ENCODE measurements around the gene SYNGR2.
A peak's percentile ranks its signal among the peaks of the same experiment; 100 is the strongest.
"Not testable (repeated sequence)": the region's sequence is repeated elsewhere in the genome, so short reads cannot be mapped to it uniquely, and the experiment has no call there.

Gene SYNGR2

GRCh38 chr17:78171591-78172248 is 3.3 kb downstream of the SYNGR2 start:
- not testable (repeated sequence) for DNase-seq (ENCODE audit: low read depth)

GRCh38 chr17:78172249-78173051 is 4.1 kb downstream of the SYNGR2 start:
- DNase-seq (ENCODE audit: low read depth), result no peak

- no peak for DNase-seq (ENCODE audit: low read depth)
These were observed 4.8 kb downstream of the SYNGR2 start for GRCh38 chr17:78173097-78173715.

GRCh38 chr17:78174346-78174869 is 6.0 kb downstream of the SYNGR2 start:
- no peak for DNase-seq (ENCODE audit: low read depth)

- DNase-seq (ENCODE audit: low read depth), result no peak
These were observed 6.7 kb downstream of the SYNGR2 start for GRCh38 chr17:78174870-78175642.

- no peak for DNase-seq (ENCODE audit: low read depth)
These were observed 7.2 kb downstream of the SYNGR2 start for GRCh38 chr17:78175643-78175981.

GRCh38 chr17:78176548-78177025 is 8.2 kb downstream of the SYNGR2 start:
- DNase-seq (ENCODE audit: low read depth), result peak; percentile 64

GRCh38 chr17:78179372-78179771 is 11.0 kb downstream of the SYNGR2 start:
- no peak for DNase-seq (ENCODE audit: low read depth)

GRCh38 chr17:78180083-78180482 is 11.7 kb downstream of the SYNGR2 start:
- DNase-seq (ENCODE audit: low read depth), result no peak

- no peak for DNase-seq (ENCODE audit: low read depth)
These were observed 12.1 kb downstream of the SYNGR2 start for GRCh38 chr17:78180508-78180907.

GRCh38 chr17:78182504-78182903 is 14.1 kb downstream of the SYNGR2 start:
- DNase-seq (ENCODE audit: low read depth), result no peak

GRCh38 chr17:78183916-78184315 is 15.5 kb downstream of the SYNGR2 start:
- no peak for DNase-seq (ENCODE audit: low read depth)

- no peak for DNase-seq (ENCODE audit: low read depth)
These were observed 16.0 kb downstream of the SYNGR2 start for GRCh38 chr17:78184351-78184750.

GRCh38 chr17:78184868-78185267 is 16.5 kb downstream of the SYNGR2 start:
- no peak for DNase-seq (ENCODE audit: low read depth)

GRCh38 chr17:78185981-78186691 is 17.8 kb downstream of the SYNGR2 start:
- DNase-seq (ENCODE audit: low read depth), result no peak

GRCh38 chr17:78186692-78187595 is 18.6 kb downstream of the SYNGR2 start, which contains the start of the genes AFMID and TK1:
Gene AFMID, plus strand, starts transcription at chr17:78187362. Its CDS starts 9 bp downstream, at chr17:78187371.
Gene TK1, minus strand, starts transcription at chr17:78187052. Its CDS starts 58 bp downstream, at chr17:78186994.
- DNase-seq (ENCODE audit: low read depth), result peak; percentile 70

GRCh38 chr17:78196716-78197115 is 28.3 kb downstream of the SYNGR2 start:
- DNase-seq (ENCODE audit: low read depth), result no peak

GRCh38 chr17:78197147-78197832 is 28.9 kb downstream of the SYNGR2 start:
- no peak for DNase-seq (ENCODE audit: low read depth)

GRCh38 chr17:78200451-78200850 is 32.1 kb downstream of the SYNGR2 start:
- no peak for DNase-seq (ENCODE audit: low read depth)

Measured in activated T-helper 1 cell treated with Interleukin-2 at 50 U/mL for 16 hours (primary cell).